K562 (cell line): Measurements from ENCODE around the gene SOCS4. TPM values are rescaled to one million over a fixed set of nuclear protein-coding genes. Genes with fewer than 3 reads are reported as not detected.

Source experiments
- ATAC-seq: fragments of 200-7000 bp; cut with Tn5 transposase; 3 replicates; pipeline ENCODE4 v1.9.1; 2020; ENCODE audit warnings: moderate library complexity
- BruUV-seq: library from RNA; stranded (reverse); fragments of 400-500 nt; replicated peaks from 2 replicates; lab custom pipeline; 2021; lab: Mats Ljungman, UMichigan
- CTCF ChIA-PET: fragments of 300-600 bp; formaldehyde crosslinking; extraction: SDS; loops from one replicate; lab custom pipeline; 2021; ENCODE audit warnings: low intra/inter-chr PET ratio; lab: Yijun Ruan, JAX
- POLR2A ChIA-PET: fragments of 300-600, 350-650 bp; sonication (Branson Sonifier 250); formaldehyde crosslinking; extraction: SDS; loops from one replicate; lab custom pipeline; 2021; ENCODE audit warnings: antibody characterized with exemption, inconsistent platforms; lab: Yijun Ruan, JAX
- DNase-seq, 4 experiments: peaks; one replicate each; pipeline versions ENCODE4 v3.0.0 to v3.0.0-alpha.2; 2011 to 2018; ENCODE audit warnings: low spot score in 3 of 4, mixed read lengths in 3 of 4; ENCODE audit errors: extremely low read depth in 1 of 4
- FAIRE-seq: peaks from 2 replicates; lab custom pipeline; 2011; peaks lifted over from hg19 to GRCh38; lab: Jason Lieb, UNC
- H2AFZ ChIP-seq: 2 replicates; pipeline ENCODE4 v1.6.0; 2011; ENCODE audit warnings: low read depth, low read length, control low read depth, inconsistent platforms
- H3K27ac ChIP-seq: fragments of 200-600 bp; 3 replicates; pipeline ENCODE4 v1.8.0; 2011; ENCODE audit warnings: low read depth, mild to moderate bottlenecking, control low read depth, inconsistent platforms, low read length, moderate library complexity, mixed read lengths; ENCODE audit errors: extremely low read depth
- H3K27me3 ChIP-seq, 2 experiments: fragments of 300-600 bp in 1 of 2; 2 replicates in 1 of 2; 3 replicates in 1 of 2; pipeline versions ENCODE4 v1.6.0 to v1.8.0; 2011; ENCODE audit warnings: inconsistent platforms in 2 of 2, low read length in 2 of 2, mild to moderate bottlenecking in 1 of 2, mixed read lengths in 1 of 2, moderate library complexity in 1 of 2; ENCODE audit not compliant: control insufficient read depth in 2 of 2, insufficient read depth in 2 of 2
- H3K36me3 ChIP-seq: fragments of 300-600 bp; 3 replicates; pipeline ENCODE4 v1.8.0; 2011; ENCODE audit warnings: mild to moderate bottlenecking, low read length, inconsistent platforms; ENCODE audit not compliant: control insufficient read depth, insufficient read depth
- H3K4me1 ChIP-seq, 2 experiments: fragments of 200-600 bp in 1 of 2; replicated peaks in 1 of 2; 2 replicates in 1 of 2; 3 replicates in 1 of 2; pipeline versions ENCODE4 v1.5.1 to v1.8.0; 2011; ENCODE audit warnings: inconsistent platforms in 2 of 2, low read length in 2 of 2, mild to moderate bottlenecking in 1 of 2, mixed read lengths in 1 of 2, moderate library complexity in 1 of 2; ENCODE audit not compliant: control insufficient read depth in 2 of 2, insufficient read depth in 2 of 2
- H3K4me2 ChIP-seq: 2 replicates; pipeline ENCODE4 v1.6.1; 2011; ENCODE audit warnings: low read length, control low read depth, inconsistent platforms, mixed read lengths; ENCODE audit not compliant: insufficient read depth
- H3K4me3 ChIP-seq: fragments of 200-600 bp; sonication (generic), shearing (Covaris generic); 2 replicates; pipeline ENCODE4 v1.5.1; 2016; ENCODE audit warnings: control low read depth, inconsistent platforms
- H3K79me2 ChIP-seq: fragments of 200-600 bp; 3 replicates; pipeline ENCODE4 v1.8.0; 2011; ENCODE audit warnings: low read length, inconsistent platforms; ENCODE audit not compliant: control insufficient read depth, insufficient read depth
- H3K9ac ChIP-seq, 2 experiments: 2 replicates each; pipeline versions ENCODE4 v1.6.0 to v1.6.1; 2011; ENCODE audit warnings: low read depth in 2 of 2, low read length in 2 of 2, control low read depth in 1 of 2, inconsistent platforms in 1 of 2, mild to moderate bottlenecking in 1 of 2, mixed read lengths in 1 of 2; ENCODE audit not compliant: insufficient read depth in 1 of 2
- H3K9me1 ChIP-seq: one replicate; pipeline ENCODE4 v1.6.0; 2011; ENCODE audit warnings: inconsistent platforms, mild to moderate bottlenecking, low read length, moderate library complexity; ENCODE audit not compliant: control insufficient read depth, insufficient read depth
- H3K9me3 ChIP-seq: replicated peaks from 2 replicates; pipeline ENCODE4 v1.5.1; 2011; ENCODE audit warnings: low read depth, low read length, inconsistent platforms; ENCODE audit not compliant: control insufficient read depth, insufficient read depth
- H4K20me1 ChIP-seq: replicated peaks from 2 replicates; pipeline ENCODE4 v1.6.1; 2011; ENCODE audit warnings: low read length, inconsistent platforms, mixed read lengths; ENCODE audit not compliant: control insufficient read depth, insufficient read depth
- ELK1 ChIP-seq: sonication (generic); formaldehyde crosslinking; IDR thresholded peaks from 2 replicates; pipeline ENCODE4 v1.8.1; 2022; ENCODE audit warnings: missing genetic modification reagents
- HIVEP1 ChIP-seq: fragments of 250-450 bp; sonication (Bioruptor Pico); IDR thresholded peaks from 2 replicates; pipeline ENCODE4 v1.4.0; 2020; ENCODE audit warnings: mild to moderate bottlenecking
- HNRNPH1 ChIP-seq: fragments of 200-400 bp; formaldehyde crosslinking; optimal IDR thresholded peaks from 2 replicates; pipeline ENCODE3; 2017; ENCODE audit warnings: low read depth, mild to moderate bottlenecking, low read length, moderate library complexity
- MYNN ChIP-seq, 2 experiments: sonication (generic); formaldehyde crosslinking in 1 of 2; IDR thresholded peaks; 2 replicates each; pipeline versions ENCODE4 v1.5.0 to v1.6.1; 2016 to 2020; ENCODE audit warnings: antibody characterized with exemption in 1 of 2, missing genetic modification reagents in 1 of 2
- NFIC ChIP-seq: fragments of 450-650 bp; IDR thresholded peaks from 2 replicates; pipeline ENCODE4 v1.6.1; 2017; ENCODE audit warnings: mild to moderate bottlenecking, inconsistent platforms
- NFYB ChIP-seq: IDR thresholded peaks from 2 replicates; pipeline ENCODE4 v1.6.1; 2011; ENCODE audit warnings: mild to moderate bottlenecking, moderate library complexity; ENCODE audit not compliant: insufficient read length; ENCODE audit errors: extremely low read depth
- PHB2 ChIP-seq: fragments of 450-650 bp; IDR thresholded peaks from 2 replicates; pipeline ENCODE4 v1.6.1; 2017; ENCODE audit warnings: low read depth
- SRF ChIP-seq, 2 experiments: fragments of 250-450, 450-650 bp in 1 of 2; sonication (Bioruptor Pico) in 1 of 2; sonication (generic) in 1 of 2; formaldehyde crosslinking; IDR thresholded peaks; 2 replicates each; pipeline versions ENCODE4 v1.5.0 to v1.5.1; 2020 to 2022; ENCODE audit warnings: mild to moderate bottlenecking in 1 of 2, missing genetic modification reagents in 1 of 2
- TARDBP ChIP-seq: fragments of 450-650 bp; IDR thresholded peaks from 2 replicates; pipeline ENCODE4 v1.6.1; 2016
- ZBTB49 ChIP-seq: sonication (generic); formaldehyde crosslinking; IDR thresholded peaks from 2 replicates; pipeline ENCODE4 v1.8.0; 2022; ENCODE audit warnings: missing genetic modification reagents, mild to moderate bottlenecking, borderline replicate concordance
- ZNF121 ChIP-seq: sonication (generic); formaldehyde crosslinking; conservative IDR thresholded peaks from 2 replicates; pipeline ENCODE4 v1.8.0; 2022; ENCODE audit warnings: missing genetic modification reagents
- WGBS: fragments of 100-300 bp; shearing (Covaris generic); methylation state at CpG from one replicate; pipeline ENCODE4 v1.1.6; 2016; ENCODE audit warnings: low coverage, mixed read lengths; ENCODE audit not compliant: insufficient coverage; ENCODE audit errors: missing lambda C conversion rate; 5-methylcytosine and 5-hydroxymethylcytosine counted together
- in situ Hi-C: fragments of 300-500 bp; cut with MboI; formaldehyde crosslinking; loops from 4 replicates; pipeline ENCODE4 v1.15.0; 2018; ENCODE audit warnings: inconsistent platforms, mixed read lengths
- intact Hi-C: fragments of 100-400 bp; cut with micrococcal nuclease; formaldehyde crosslinking; loops from 2 replicates; pipeline ENCODE4 v1.14.2; 2022
- polyA plus RNA-seq, 8 experiments: library from polyadenylated mRNA; depleted of rRNA in 4 of 8; stranded (reverse) in 5 of 8; unstranded in 3 of 8; fragments of >200 nt; fragmentation: Nextera tagmentation in 2 of 8; fragmentation: Illumina TruSeq in 1 of 8; extraction: Ambion mirVana in 2 of 8; extraction: Trizol in 1 of 8; gene quantifications; 2 replicates each; pipeline versions ENCODE4 v1.2.1 to v1.2.3, GENCODE V29; 2011 to 2014; ENCODE audit warnings: inconsistent platforms in 1 of 8, missing spikeins in 1 of 8
- total RNA-seq, 7 experiments: library from RNA; depleted of rRNA in 6 of 7; stranded (reverse); fragments of >200 nt in 6 of 7; fragmentation: Illumina TruSeq in 2 of 7; extraction: Trizol in 2 of 7; gene quantifications; 2 replicates each; pipeline versions ENCODE4 v1.2.1 to v1.2.3, GENCODE V29; 2011 to 2021; ENCODE audit warnings: low replicate concordance in 1 of 7

Gene SOCS4
- total and polyA plus RNA-seq, 9 of the 15 experiments (the other 6 are each of a cell fraction or from before 2014, with no cell fraction given) = 2.6 to 12.7 (median 9.7) TPM

GRCh38 chr14:55085060-55085660, 58.1 kb downstream of the SOCS4 start (continued):
- no peak for TF ChIP-seq ZBTB49

- 58% methylated on average over 8 of the region's 9 CpGs for WGBS
- H3K79me2 ChIP-seq = no peaks in the 10 kb centered on the region
- no peak overlapping the region for H3K4me2 ChIP-seq
- no peak overlapping the region for H2AFZ ChIP-seq
- FAIRE-seq = no peak
- no peak for ATAC-seq
- no peak overlapping the region for H3K9ac ChIP-seq
- no peaks in the 10 kb centered on the region for H3K36me3 ChIP-seq
- H3K4me3 ChIP-seq = no peak overlapping the region
- DNase-seq = no peak
- POLR2A ChIA-PET = no interaction called here
- no peaks in the 10 kb centered on the region for H3K4me1 ChIP-seq
- in situ Hi-C loops = no loop called here
- H3K9me3 ChIP-seq = no peaks in the 10 kb centered on the region
- TF ChIP-seq HIVEP1 (CRISPR knock-in tag) (no peak), SRF (CRISPR knock-in tag; IDR thresholded peaks at IDR 0.05) (peak in 1 of 2 experiments; percentile 46; a peak in 1 of 4 replicates), NFYB (peak; percentile 65), ZNF121 (CRISPR knock-in tag) (no peak), NFIC (no peak), ELK1 (no peak), PHB2 (no peak), MYNN (IDR thresholded peaks at IDR 0.05) (no peak), MYNN (CRISPR knock-in tag; IDR thresholded peaks at IDR 0.05) (no peak), TARDBP (no peak), HNRNPH1 (no peak)
- H4K20me1 ChIP-seq = no peaks in the 10 kb centered on the region
- CTCF ChIA-PET = no interaction called here
- no TSS peak for BruUV-seq
- H3K9me1 ChIP-seq = no peaks in the 10 kb centered on the region
- intact Hi-C loops = loop anchor here (5.0 kb wide), 1 partner anchor 45 kb away; no protein-coding TSS in a partner anchor
- H3K27ac ChIP-seq = no peak overlapping the region
- no peaks in the 10 kb centered on the region for H3K27me3 ChIP-seq
Observed at GRCh38 chr14:55086938-55087337, 59.9 kb downstream of the SOCS4 start.
